GM12892 (cell line): ENCODE data around the gene DDR1.

Experiments
- POLR2A ChIP-seq: IDR thresholded peaks from 2 replicates; pipeline ENCODE4 v1.6.1; 2011; ENCODE audit warnings: low read depth, low read length, control low read depth
- TAF1 ChIP-seq: IDR thresholded peaks from 2 replicates; pipeline ENCODE4 v1.6.1; 2011; ENCODE audit warnings: low read depth, mild to moderate bottlenecking, control low read depth, low read length, borderline replicate concordance

DNA sequence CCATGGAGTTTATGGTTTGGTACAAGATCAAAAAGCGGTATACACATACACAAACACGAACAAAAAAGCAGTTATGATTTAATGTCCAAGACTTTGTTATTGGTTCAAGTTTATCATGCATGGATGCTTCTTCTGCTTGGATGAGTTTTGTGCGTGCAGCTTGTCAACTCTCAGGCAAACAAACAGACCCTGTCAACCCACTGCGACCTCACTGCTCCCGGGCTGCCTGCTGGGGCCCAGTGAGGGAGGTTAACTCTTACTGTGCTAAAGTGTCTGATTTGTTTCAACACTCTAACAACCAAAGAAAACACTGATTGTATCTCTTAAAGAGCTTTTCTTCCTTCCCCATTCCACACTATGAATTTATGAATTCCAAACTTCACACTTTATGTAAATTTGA, 26.8 kb upstream of the DDR1 start:
- TF ChIP-seq POLR2A = no peak
- TF ChIP-seq TAF1 = no peak
